EL (cell line): ENCODE measurements around the gene KRTAP5-4.
"Not testable (repeated sequence)": the region's sequence is repeated elsewhere in the genome, so short reads cannot be mapped to it uniquely, and the experiment has no call there.

Experiments used
- DNase-seq: peaks from one replicate; pipeline ENCODE4 v3.0.0-alpha.2; 2016

Gene KRTAP5-4

DNA sequence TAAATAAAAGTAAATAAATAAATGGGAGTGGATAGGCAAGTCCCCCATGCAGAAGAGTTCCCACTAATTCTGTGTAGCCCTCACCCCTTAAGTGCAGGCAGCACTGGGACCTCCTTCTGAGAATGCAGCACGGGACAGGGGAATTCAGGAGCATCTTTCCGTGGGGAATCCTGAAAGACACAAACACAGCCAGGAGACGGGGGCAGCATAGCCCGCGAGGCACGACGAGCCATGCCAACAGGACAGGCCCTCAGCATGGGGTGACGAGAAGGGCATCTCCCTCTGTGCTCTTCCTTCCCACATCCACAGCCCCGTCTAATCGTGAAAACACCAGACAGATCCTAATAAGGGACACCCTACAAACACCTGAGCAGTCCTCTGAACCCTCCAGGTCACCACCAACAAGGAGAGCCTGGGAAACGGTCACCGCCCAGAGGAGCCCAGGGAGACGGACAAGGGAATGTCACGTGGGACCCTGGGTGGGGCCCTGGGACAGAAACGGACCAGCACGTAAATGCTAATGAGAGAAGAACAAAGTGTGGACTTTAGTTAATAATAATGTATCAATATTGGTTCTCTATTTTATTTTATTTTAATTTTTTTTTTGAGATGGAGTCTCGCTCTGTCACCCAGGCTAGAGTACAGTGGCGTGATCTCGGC lies 14.5 kb upstream of the KRTAP5-4 start:
- DNase-seq: no peak

DNA sequence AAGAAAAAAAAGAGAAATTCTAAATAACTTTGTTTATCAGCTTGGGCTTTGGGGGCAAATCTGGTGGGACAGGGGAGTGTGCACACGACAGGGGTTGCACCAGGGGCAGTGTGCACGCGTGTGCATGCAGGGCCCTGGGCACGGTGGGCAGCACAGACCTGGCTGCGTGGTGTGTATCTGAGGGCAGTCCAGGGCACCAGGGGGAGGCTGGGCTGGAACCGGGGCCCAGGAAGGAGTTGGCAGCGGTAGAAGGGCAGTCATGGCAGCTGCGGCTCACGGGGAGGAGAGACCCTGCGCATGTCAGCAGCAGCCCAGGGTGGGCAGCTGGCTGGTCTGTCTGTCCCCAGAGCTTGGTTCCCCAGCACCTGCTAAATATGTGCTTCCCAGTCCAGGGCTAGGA lies 11.9 kb upstream of the KRTAP5-4 start:
- DNase-seq: no peak

GRCh38 chr11:1632053-1632714 lies 10.2 kb upstream of the KRTAP5-4 start:
- no peak for DNase-seq

GRCh38 chr11:1631066-1631568 lies 9.2 kb upstream of the KRTAP5-4 start:
- no peak for DNase-seq

GRCh38 chr11:1630271-1630670 lies 8.3 kb upstream of the KRTAP5-4 start:
- DNase-seq: no peak

DNA sequence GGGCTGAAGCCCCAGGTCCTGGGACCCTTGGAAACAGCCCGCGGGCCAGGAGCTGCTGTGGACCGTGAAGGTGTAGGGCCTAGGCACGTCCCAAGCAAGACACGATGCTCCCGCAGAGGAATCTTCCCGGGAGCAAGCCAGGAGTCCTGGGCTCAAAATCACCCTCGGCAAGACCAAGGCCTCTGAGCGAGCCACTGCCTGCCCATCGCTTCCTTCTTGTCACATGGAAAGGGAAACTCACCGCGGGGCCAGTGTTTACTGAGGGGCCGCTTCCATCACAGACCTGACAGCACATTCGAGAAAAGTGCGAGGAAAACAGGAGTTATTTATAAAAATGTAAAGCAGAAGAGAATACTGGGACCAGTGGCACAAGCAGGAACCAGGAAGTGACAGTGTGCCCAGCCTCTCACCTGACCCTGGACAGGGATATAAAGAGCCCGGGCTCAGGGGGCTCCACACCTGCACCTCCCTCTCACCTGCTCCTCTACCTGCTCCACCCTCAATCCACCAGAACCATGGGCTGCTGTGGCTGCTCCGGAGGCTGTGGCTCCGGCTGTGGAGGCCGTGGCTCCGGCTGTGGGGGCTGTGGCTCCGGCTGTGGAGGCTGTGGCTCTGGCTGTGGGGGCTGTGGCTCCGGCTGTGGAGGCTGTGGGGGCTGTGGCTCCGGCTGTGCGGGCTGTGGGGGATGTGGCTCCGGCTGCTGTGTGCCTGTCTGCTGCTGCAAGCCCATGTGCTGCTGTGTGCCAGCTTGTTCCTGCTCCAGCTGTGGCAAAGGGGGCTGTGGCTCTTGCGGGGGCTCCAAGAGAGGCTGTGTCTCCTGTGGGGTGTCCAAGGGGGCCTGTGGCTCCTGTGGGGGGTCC lies 7.6 kb upstream of the KRTAP5-4 start, which contains the start of gene KRTAP5-5:
KRTAP5-5 (plus strand) TSS at position 450 of the 860 bp plus-strand sequence; CDS start at position 516, 66 bp downstream.
- DNase-seq: no peak

DNA sequence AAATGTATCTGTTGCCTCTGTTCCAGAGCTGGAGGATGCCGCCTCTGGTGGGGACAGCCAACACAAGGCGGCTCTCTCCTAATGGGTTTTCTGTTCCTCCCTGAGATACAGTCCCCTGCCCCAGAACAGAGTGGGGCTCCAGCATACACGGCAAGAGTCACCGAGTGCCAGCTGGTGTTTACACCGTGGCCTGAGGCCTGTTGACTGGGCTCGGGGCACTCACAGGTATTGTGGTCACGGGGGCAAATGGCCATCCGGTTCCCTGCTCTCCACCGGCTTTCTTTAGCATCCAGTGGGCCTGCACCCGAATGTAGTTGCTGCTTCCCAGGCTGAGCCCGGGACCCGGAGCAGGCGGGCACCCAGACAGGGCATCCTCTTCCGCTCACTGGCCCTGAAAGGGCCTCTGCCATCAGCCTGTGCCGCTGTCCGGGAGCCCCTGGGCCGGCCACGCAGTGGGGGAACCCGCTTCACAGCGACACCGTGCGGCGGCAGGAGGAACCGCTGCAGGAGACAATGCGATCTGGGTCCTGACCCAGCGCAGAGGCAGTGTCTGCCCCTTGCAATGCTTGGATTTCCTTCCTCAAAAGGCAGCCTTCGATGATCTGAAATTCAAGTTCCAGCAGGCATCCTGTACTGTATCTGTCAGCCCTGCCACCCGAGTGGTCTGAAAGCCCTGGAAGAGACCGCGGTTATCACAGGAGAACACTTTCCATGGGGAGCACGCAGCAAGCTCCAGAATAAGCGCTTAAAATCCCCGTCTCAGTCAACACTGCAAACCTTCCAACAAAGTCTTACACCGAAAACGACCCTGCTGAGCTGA lies 6.8 kb upstream of the KRTAP5-4 start:
- peak; percentile 47 for DNase-seq

DNA sequence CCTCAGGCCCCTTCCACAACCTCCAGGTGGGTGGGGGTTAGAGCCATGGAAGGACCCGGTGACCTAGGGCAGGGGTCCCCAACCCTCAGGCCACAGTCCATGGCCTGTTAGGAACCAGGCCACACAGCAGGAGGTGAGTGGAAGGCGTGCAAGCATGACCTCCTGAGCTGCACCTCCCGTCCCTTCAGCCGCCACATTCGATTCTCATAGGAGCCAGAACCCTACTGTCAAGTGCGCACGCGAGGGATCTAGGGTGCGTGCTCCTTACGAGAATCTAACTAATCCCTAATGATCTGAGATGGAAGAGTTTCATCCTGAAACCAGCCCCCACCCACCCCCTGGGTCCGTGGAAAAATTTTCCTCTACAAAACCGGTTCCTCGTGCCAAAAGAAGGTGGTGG lies 3.6 kb upstream of the KRTAP5-4 start:
- no peak for DNase-seq

- no peak for DNase-seq
Observed at GRCh38 chr11:1624621-1625020, 2.7 kb upstream of the KRTAP5-4 start.

- no peak for DNase-seq
Observed at GRCh38 chr11:1623716-1624115, 1.8 kb upstream of the KRTAP5-4 start.

DNA sequence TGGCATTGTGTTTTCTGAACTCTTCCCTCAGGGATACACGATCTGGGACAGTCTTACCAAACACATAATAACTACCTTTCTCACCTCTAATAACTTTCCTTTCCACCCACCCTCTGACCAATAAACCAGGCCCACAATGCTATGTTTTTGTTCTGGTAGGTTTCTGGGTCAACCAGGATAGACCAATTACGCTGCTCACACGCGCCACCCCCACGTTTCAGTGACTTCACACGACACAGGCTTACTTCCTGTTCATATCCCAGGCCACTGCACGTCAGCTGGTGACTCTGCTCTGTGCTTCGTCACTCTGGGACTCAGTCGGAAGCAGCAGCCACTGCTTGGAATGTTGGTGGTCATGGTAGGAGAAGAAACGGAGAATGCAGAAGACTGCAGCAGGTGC lies 2.5 kb downstream of the KRTAP5-4 start:
- peak; percentile 41 for DNase-seq

DNA sequence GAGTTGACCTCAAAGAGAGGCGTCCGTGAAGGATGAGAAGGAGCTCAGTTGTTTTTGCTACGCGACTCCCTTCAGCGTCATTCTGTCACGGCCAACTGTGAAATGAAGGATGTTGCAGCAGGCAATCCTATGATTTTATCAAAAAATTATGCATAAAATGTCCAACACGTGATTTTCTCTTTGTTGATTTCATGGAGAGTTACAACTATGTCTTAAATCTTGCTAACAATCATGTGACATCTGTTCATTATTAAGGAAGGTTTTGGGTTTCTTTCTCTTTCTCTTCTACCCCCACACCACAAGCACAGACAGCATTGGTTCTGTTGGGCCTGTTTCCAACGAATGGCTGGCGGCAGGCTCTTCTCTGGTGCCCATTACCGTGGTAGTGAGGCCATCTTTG lies 3.7 kb downstream of the KRTAP5-4 start:
- DNase-seq: no peak

DNA sequence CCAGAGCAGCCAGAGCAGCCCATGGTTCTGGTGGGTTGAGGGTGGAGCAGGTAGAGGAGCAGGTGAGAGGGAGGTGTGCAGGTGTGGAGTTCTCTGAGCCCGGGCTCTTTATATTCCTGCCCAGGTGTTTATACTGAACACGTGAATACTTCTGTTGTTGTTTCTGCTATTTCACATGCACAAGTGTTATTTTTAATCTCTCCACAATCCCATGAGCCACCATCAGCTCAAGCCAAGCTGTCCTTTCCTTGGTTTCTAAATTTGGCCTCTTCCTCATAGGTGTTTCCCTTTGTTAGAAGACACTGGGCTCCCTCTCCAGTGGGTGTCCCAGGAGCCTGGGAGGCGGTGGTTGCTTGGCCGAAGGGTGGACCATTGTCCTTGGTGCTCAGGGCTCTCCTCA lies 13.6 kb downstream of the KRTAP5-4 start, which contains the start of gene KRTAP5-3:
KRTAP5-3 (minus strand) TSS at position 101 of the 400 bp plus-strand sequence; CDS start at position 23, 78 bp downstream.
- no peak for DNase-seq

GRCh38 chr11:1607901-1608300 lies 14.0 kb downstream of the KRTAP5-4 start:
- DNase-seq: not testable (repeated sequence)

DNA sequence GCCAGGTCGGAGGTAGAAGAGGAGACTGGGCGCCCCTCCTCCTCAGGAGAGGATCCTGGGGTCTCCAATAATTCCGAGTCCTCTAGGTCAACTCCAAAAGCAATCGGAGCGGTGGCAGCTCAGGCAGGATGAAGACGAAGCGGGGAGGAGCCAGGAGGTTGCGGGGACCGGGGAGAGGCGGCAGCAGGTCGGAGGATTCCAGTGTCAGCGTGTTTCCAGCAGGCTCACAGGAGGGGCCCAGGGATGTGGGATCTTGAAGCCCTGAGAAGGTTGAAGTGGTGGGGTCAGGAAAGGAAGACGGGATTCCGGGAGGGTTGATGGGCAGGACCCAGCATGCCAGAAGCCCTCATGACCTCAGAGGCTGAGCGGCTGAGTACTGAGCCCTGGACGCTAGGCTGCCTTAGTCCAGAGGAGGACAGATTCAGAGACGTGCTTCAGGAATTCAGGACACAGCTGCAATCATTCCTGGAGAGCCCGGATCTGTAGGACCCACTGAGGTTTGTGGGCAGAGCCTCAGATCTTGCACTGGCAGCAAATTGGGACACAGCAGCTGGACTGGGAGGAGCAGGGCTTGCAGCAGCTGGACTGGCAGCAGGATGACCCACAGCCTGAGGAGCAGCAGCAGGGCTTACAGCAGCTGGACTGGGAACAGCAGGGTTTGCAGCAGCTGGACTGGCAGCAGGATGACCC lies 14.6 kb downstream of the KRTAP5-4 start:
- DNase-seq: not testable (repeated sequence)

DNA sequence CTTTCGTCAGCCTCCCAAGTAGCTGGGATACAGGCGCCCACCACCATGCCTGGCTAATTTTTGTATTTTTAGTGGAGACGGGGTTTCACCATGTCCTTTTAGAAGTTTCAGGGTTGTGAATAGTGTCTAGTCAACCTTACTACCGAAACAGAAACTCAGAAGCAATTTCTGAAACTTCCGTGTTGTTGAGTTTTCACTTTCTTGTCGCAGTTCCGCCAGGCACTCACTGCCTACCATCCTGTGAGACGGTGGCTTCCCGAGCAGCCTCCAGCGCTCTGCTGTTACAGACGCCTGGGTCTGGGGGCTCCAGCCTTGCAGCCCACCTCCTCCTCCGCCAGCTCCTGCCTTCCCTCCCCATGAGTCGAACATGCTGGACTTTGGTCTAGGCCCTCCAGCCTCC lies 16.0 kb downstream of the KRTAP5-4 start:
- DNase-seq: not testable (repeated sequence)

DNA sequence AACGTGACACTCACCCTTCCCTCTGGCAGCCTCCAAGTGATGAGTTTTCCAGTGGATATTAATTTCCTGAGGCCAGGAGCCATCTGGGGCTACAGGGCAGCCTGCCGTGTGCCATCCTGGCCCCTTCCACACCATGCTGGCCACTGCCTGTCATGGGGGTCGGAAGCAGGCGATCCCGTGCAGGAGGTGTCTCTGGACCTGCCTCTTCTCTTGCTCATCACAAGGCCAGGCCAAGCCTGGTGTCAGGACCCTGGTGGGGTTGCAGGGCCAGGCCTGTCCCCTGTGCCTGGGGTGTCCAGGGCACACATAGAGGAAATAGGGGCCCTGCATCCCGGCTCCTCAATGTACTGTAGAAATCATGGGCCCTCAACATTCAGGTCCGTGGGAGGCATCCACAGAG lies 17.2 kb downstream of the KRTAP5-4 start:
- no peak for DNase-seq

GRCh38 chr11:1604181-1604580 lies 17.8 kb downstream of the KRTAP5-4 start:
- DNase-seq: no peak

- DNase-seq: no peak
Observed at GRCh38 chr11:1603629-1604028, 18.3 kb downstream of the KRTAP5-4 start.

- DNase-seq: not testable (repeated sequence)
Observed at GRCh38 chr11:1601663-1602062, 20.3 kb downstream of the KRTAP5-4 start.

DNA sequence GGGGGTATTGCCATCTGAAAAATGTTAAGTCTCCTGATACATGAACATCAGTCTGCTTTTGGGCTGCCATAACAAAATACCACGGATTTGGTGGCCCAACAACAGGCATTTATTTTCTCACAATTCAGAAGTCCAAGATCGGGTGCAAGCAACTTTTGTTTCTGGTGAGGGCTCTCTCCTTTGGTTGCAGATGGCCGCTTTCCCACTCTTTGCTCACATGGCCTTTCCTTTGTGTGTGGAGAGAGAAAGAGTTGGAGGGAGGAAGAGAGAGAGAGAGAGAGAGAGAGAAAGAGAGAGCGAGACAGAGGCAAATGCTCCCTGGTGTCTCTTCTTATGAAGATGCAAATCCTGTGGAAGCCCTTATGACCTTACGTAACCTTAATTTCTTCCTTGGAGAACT lies 21.3 kb downstream of the KRTAP5-4 start:
- no peak for DNase-seq

GRCh38 chr11:1598816-1599215 lies 23.1 kb downstream of the KRTAP5-4 start:
- DNase-seq: peak; percentile 67
